CD4-positive, alpha-beta T cell treated with Interleukin-15 for 4 hours (primary cell): Measurements from ENCODE around the gene ACER3.
"Not testable (repeated sequence)": the region's sequence is repeated elsewhere in the genome, so short reads cannot be mapped to it uniquely, and the experiment has no call there.

Experiments
- DNase-seq: peaks from one replicate; pipeline ENCODE4 v3.0.0-alpha.2; 2020; ENCODE audit warnings: low spot score

ACER3 gene

DNA sequence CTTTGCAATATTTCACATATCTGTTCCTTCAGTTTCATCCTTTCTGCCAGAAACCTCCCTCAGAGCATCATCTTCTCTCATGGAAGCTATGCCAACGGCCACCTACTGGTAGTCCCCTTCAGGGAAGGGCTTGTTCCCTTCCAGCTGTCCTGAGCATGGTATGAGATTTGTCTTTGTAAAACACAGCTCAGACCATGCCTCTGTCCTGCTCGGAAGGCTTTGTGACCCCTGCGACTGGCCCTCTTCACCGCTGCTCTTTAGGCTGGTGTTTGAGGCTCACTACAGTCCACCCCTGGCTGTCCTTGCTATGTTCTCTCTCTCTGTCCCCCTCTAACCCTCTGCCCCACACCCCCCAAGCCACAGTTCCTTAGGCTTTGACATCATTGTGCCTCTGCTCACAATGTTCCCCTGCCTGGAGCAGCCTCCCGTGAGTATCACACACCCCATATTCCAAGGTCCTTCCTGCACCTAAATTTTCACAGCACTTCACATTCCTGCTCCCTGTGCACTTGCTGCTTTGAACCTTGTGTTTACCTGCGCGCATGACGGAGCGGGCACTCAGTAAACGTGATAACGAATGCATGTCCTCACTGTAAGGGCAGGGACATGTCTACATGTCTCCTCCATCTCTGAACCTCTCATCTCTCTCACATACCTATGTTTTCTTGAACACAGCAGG is 24.0 kb upstream of the ACER3 start:
- no peak for DNase-seq

DNA sequence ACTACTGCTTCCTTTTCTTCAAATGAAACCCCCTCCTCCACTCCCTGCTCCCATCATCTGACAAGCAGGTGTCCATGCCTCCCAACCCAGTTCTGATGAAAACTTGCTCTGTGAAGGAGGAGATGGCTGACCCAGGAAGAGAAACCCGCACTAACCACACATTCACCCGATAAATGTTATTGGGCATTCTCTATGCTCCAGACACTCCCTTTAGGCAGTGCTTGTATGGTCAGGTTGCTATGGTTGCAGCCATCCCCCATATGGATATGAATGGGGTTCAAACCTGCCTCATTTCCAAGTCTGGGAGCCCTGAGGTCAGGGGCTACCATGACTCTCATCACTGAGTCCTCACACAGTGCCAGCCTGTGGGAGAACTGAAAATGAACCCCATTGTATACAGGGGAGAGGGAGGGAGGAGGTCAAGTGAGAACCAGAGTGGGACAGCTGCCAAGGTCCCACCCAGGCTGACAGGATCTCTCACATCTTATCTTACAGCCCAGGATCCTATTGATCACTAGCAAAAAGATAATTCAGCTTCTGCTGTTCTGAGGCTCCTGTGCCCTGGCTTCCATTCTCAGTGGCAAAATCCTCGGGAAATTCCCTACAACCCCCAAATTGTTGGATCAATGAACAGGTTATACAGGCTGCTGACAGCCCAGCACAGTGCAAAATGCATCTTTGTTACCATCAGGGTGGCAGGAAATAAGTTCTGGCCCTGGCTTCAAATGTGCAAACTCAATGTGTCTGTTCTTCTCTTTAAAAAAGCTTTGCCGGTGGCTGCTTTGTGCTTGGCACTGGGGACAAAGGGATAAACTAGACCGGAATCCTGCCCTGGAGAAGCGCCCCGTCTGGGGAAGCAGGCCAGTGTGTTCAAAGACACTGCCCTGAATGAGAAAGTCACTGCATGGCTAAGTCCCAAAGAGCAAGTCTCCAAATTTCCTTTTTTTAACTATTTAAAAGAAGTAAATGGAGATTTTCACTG is 22.7 kb upstream of the ACER3 start:
- DNase-seq = no peak

DNA sequence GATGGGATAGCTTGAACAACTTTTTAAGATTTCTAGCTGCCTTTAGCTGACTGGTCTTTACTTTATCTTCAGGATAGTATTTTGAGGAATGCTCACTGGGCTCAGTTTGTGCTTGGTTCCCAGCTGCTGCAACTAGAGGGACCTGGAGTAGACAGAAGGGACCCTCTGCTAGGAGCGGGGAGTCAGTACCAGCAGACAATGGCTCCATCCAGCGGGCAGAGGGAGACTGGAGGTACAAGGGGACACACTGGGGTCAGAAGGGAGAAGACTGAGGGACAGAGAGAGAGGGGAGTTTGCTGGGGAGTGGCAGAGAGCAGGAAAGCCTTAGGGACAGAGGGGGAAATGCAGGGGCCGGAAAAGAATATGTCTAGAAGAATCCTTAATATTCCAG is 22.0 kb upstream of the ACER3 start:
- DNase-seq = no peak

- DNase-seq = no peak
Measured at GRCh38 chr11:76839311-76839710, 21.4 kb upstream of the ACER3 start.

GRCh38 chr11:76841923-76842452 is 18.7 kb upstream of the ACER3 start:
- DNase-seq = no peak

DNA sequence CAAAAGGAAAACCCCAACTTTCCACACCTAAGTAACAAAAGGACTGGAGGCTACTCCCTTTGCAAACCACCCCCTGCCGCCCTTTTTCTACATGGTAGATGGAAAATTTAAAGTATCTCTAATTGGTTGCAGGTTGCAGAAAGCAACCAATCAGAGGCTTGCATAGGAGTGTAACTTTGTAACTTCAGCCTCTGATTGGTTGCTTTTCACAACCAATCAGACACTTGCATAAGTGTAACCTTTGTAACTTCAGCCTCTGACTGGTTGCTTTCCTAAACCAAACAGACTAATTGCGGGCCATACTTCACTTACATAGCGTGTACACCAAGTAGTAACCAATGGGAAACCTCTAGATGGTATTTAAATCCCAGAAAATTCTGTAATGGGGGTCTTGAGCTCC is 16.8 kb upstream of the ACER3 start:
- DNase-seq = no peak

- no peak for DNase-seq
Measured at GRCh38 chr11:76844511-76844910, 16.2 kb upstream of the ACER3 start.

- DNase-seq = no peak
Measured at GRCh38 chr11:76845069-76845468, 15.6 kb upstream of the ACER3 start.

- DNase-seq = no peak
Measured at GRCh38 chr11:76846441-76846840, 14.3 kb upstream of the ACER3 start.

- no peak for DNase-seq
Measured at GRCh38 chr11:76849376-76849775, 11.3 kb upstream of the ACER3 start.

DNA sequence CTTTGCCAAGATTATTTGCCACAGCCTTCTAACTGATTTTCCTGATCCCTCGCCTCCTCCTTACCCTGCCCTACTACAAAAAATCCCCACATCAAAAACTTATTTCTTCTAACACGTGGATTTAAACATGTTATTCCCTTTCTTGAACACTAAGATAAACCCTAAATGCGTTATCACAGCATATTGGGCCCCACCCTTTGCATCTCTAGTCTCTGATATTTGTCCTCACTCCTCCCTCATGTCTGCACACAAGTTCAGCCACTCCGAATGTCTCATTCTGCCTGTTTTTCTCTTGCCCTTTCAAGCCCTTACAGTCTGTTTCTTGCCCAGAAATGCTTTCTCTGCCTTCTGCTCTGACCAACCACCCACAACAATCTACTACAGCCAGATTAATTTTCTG is 10.6 kb upstream of the ACER3 start:
- no peak for DNase-seq

DNA sequence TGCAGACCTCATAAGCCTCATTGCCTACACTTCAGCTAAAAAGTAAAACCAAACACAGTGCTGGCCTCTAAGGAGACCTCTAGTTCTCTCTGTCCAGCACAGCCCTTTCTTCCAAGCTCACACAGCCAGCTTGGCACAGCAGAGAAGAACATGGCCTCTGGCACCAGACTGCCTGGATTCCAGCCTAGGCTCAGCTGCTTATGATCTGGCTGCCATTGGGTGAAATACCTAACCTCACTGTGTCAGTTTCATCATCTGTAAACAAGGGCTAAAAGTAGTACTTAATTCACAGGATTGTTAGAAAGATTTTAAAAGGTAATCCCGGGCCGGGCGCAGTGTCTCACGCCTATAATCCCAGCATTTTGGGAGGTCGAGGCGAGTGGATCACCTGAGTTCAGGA is 9.9 kb upstream of the ACER3 start:
- DNase-seq = no peak

GRCh38 chr11:76854709-76855108 is 6.0 kb upstream of the ACER3 start:
- no peak for DNase-seq

DNA sequence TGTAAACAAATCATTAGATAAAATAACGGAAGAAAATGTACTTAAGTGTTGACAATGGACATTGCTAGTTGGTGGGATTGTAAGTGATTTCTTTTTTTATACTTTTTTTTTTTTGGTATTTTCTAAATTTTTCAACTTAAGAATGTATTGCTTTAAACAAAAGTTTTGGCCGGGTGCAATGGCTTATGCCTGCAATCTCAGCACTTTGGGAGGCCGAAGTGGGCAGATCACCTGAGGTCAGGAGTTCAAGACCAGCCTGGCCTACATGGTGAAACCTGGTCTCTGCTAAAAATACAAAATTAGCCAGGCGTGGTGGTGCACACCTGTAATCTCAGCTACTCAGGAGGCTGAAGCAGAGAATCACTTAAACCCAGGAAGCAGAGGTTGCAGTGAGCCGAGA is 5.0 kb upstream of the ACER3 start:
- DNase-seq = not testable (repeated sequence)

GRCh38 chr11:76856106-76856505 is 4.6 kb upstream of the ACER3 start:
- no peak for DNase-seq

GRCh38 chr11:76856571-76856970 is 4.1 kb upstream of the ACER3 start:
- DNase-seq = no peak

DNA sequence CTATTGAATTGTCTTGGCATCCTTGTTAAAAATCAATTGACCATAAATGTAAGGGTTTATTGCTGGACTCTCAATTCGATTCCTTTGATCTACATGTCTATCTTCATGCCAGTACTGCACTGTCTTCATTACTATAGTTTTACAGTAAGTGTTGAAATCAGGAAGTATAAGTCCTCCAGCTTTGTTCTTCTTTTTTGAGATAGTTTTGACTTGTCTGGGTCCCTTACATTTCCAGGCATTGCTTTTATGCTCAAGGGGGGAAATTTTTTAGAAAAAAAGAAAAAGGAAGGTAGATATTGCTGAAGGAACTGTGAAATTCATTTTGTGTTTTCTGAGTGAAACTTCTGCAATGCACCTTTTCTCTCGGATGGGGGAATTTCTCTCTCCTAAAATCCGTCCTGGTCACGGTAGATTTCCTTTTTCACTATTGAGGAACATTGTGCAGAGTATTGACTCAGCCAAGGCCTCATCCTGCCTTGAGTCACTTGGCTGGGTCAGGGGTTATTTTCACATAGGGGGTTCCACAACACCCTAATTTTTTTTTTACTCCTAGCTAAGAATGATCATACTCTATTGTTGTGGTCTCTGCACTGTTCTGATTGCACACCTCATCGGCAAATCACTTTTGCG is 2.8 kb upstream of the ACER3 start:
- DNase-seq = no peak

DNA sequence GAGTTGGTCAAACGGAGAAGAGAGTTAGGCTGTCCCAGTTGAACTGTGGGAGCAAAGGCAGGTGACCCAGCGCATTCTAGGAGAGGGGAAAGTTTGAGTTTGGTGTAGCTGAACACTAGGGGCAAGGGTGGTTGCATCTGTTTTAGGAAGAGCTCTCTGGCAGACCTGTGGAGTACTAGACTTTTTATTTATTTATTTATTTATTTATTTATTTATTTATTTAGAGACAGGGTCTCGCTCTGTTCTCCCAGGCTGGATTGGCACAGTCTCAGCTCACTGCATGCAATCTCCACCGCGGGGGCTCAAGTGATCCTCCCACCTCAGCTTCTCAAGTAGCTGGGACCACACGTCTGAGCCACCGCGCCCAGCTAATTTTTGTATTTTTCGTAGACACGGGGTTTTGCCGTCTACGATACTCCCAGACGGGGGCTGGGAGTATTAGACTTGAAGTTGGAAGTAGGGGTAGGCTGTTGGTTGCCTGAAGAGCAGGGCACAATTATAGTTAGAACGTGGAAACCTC is 950 bp upstream of the ACER3 start:
- DNase-seq = no peak

DNA sequence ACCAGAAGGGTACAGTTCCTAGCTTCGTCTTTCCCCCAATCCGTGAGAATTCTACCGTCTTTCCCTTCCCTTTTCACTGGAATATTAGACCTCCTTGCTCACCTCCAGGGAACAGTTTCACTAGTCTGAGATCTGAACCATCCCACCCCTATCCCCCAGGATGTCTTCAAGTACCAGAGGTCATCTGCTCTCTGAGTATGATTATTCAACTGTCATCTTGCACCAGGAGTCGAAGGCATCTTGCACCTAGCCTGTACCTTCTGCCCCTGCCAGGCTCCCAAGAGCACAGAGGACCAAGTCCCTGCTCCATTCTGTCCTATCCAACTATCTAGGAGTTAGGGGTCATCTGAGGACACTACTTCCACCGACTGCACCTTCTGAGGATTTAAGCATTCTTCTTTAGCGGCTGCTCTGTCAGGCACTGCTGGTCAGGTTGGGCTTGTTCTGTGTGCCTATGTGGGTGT is 804 bp downstream of the ACER3 start:
- DNase-seq = no peak

GRCh38 chr11:76862794-76863193 is 2.1 kb downstream of the ACER3 start:
- not testable (repeated sequence) for DNase-seq

GRCh38 chr11:76863196-76863777 is 2.6 kb downstream of the ACER3 start:
- no peak for DNase-seq
